Activated gamma-delta T cell treated with anti-CD3 and anti-CD28 coated beads, Interleukin-2, amount 50 U/mL, for 16 hours (primary cell): ENCODE results near the gene FRMPD2.
"Not testable (repeated sequence)": the region's sequence is repeated elsewhere in the genome, so short reads cannot be mapped to it uniquely, and the experiment has no call there.

Experiments
- DNase-seq: peaks from one replicate; pipeline ENCODE4 v3.0.0-alpha.2; 2020; ENCODE audit warnings: low read depth

Gene FRMPD2

GRCh38 chr10:48289501-48290238 is 15.2 kb upstream of the FRMPD2 start:
- peak; percentile 17 for DNase-seq

GRCh38 chr10:48288661-48289060 is 14.2 kb upstream of the FRMPD2 start:
- DNase-seq: no peak

GRCh38 chr10:48287417-48288391 is 13.2 kb upstream of the FRMPD2 start:
- DNase-seq: no peak

GRCh38 chr10:48286356-48286755 is 11.9 kb upstream of the FRMPD2 start:
- no peak for DNase-seq

- no peak for DNase-seq
Measured at GRCh38 chr10:48285710-48286109, 11.2 kb upstream of the FRMPD2 start.

GRCh38 chr10:48284811-48285210 is 10.3 kb upstream of the FRMPD2 start:
- no peak for DNase-seq

GRCh38 chr10:48284002-48284546 is 9.6 kb upstream of the FRMPD2 start:
- no peak for DNase-seq

- no peak for DNase-seq
Measured at GRCh38 chr10:48282829-48283228, 8.3 kb upstream of the FRMPD2 start.

GRCh38 chr10:48281697-48282096 is 7.2 kb upstream of the FRMPD2 start:
- not testable (repeated sequence) for DNase-seq

GRCh38 chr10:48279081-48279751 is 4.7 kb upstream of the FRMPD2 start:
- DNase-seq: no peak

- no peak for DNase-seq
Measured at GRCh38 chr10:48277093-48277492, 2.6 kb upstream of the FRMPD2 start.

GRCh38 chr10:48273741-48274140 is 755 bp downstream of the FRMPD2 start:
- no peak for DNase-seq

- no peak for DNase-seq
Measured at GRCh38 chr10:48272682-48273081, 1.8 kb downstream of the FRMPD2 start.

GRCh38 chr10:48271047-48271730 is 3.3 kb downstream of the FRMPD2 start:
- no peak for DNase-seq

GRCh38 chr10:48266528-48266927 is 8.0 kb downstream of the FRMPD2 start:
- no peak for DNase-seq

- DNase-seq: no peak
Measured at GRCh38 chr10:48258105-48258504, 16.4 kb downstream of the FRMPD2 start.

- no peak for DNase-seq
Measured at GRCh38 chr10:48257407-48257961, 17.0 kb downstream of the FRMPD2 start.

- DNase-seq: no peak
Measured at GRCh38 chr10:48255722-48256121, 18.8 kb downstream of the FRMPD2 start.

GRCh38 chr10:48254750-48255512 is 19.6 kb downstream of the FRMPD2 start:
- DNase-seq: no peak

- DNase-seq: no peak
Measured at GRCh38 chr10:48253970-48254657, 20.4 kb downstream of the FRMPD2 start.
